HCT116 (cell line): ENCODE measurements around the gene PLEKHH2. TPM values are rescaled to one million over a fixed set of nuclear protein-coding genes. Genes with fewer than 3 reads are reported as not detected.

ENCODE experiments used
- ATAC-seq: fragments of 200-7000 bp; cut with Tn5 transposase; 2 replicates; pipeline ENCODE4 v1.9.1; 2020; ENCODE audit warnings: mild to moderate bottlenecking, moderate library complexity
- BruUV-seq: library from RNA; stranded (reverse); fragments of 400-500 nt; replicated peaks from 2 replicates; lab custom pipeline; 2021; lab: Mats Ljungman, UMichigan
- CTCF ChIA-PET: fragments of 300-600 bp; sonication (Branson Sonifier 250); formaldehyde crosslinking; loops from one replicate; lab custom pipeline; 2021; ENCODE audit warnings: antibody characterized with exemption; lab: Charles Lee
- POLR2A ChIA-PET: fragments of 300-600, 350-600 bp; sonication (Branson Sonifier 250); formaldehyde crosslinking; loops from one replicate; lab custom pipeline; 2021; ENCODE audit warnings: antibody characterized with exemption; lab: Charles Lee
- RAD21 ChIA-PET, 2 experiments: fragments of 300-600 bp; sonication (Branson Sonifier 250); formaldehyde crosslinking; loops; one replicate each; lab custom pipeline; 2023; ENCODE audit warnings: low total read pairs in 2 of 2; ENCODE audit not compliant: uncharacterized antibody in 2 of 2, unreplicated experiment in 2 of 2, low non-redundant PET in 1 of 2; lab: Charles Lee
- DNase-seq: peaks from one replicate; pipeline ENCODE4 v3.0.0-alpha.2; 2010; ENCODE audit warnings: low read depth, low spot score
- H2AFZ ChIP-seq: fragments of 200-600 bp; shearing (Covaris generic), sonication (generic); 2 replicates; pipeline ENCODE4 v1.6.1; 2017; ENCODE audit warnings: low read depth, mixed run types, mixed read lengths, antibody characterized with exemption, low read length; ENCODE audit not compliant: poor library complexity, severe bottlenecking
- H3K27ac ChIP-seq: 2 replicates; pipeline ENCODE4 v1.5.1; 2012; ENCODE audit warnings: low read depth, low read length
- H3K27me3 ChIP-seq: fragments of 200-600 bp; sonication (generic); 2 replicates; pipeline ENCODE4 v1.6.1; 2016; ENCODE audit warnings: mixed run types, low read length, mixed read lengths; ENCODE audit not compliant: insufficient read depth
- H3K36me3 ChIP-seq, 2 experiments: fragments of 200-500 bp in 1 of 2; fragments of 200-600 bp in 1 of 2; sonication (Bioruptor generic) in 1 of 2; sonication (generic) in 1 of 2; 2 replicates each; pipeline versions ENCODE4 v1.5.1 to v1.6.1; 2014 to 2016; ENCODE audit warnings: low read length in 2 of 2, inconsistent platforms in 1 of 2, mixed read lengths in 1 of 2, mixed run types in 1 of 2; ENCODE audit not compliant: insufficient read depth in 2 of 2, control insufficient read depth in 1 of 2
- H3K4me1 ChIP-seq, 2 experiments: fragments of 200-600 bp in 1 of 2; sonication (generic) in 1 of 2; 2 replicates each; pipeline versions ENCODE4 v1.5.1 to v1.6.1; 2012 to 2017; ENCODE audit warnings: low read length in 2 of 2, inconsistent platforms in 1 of 2, mild to moderate bottlenecking in 1 of 2, mixed read lengths in 1 of 2, mixed run types in 1 of 2, moderate library complexity in 1 of 2; ENCODE audit not compliant: insufficient read depth in 2 of 2, control insufficient read depth in 1 of 2
- H3K4me2 ChIP-seq: fragments of 200-600 bp; sonication (generic); 2 replicates; pipeline ENCODE4 v1.6.1; 2017; ENCODE audit warnings: mixed run types, low read length, mixed read lengths
- H3K4me3 ChIP-seq, 2 experiments: fragments of 200-600 bp in 1 of 2; sonication (generic) in 1 of 2; replicated peaks in 1 of 2; 2 replicates each; pipeline ENCODE4 v1.5.1; 2011 to 2016; ENCODE audit warnings: low read length in 2 of 2, control low read depth in 1 of 2, low read depth in 1 of 2, mild to moderate bottlenecking in 1 of 2, mixed read lengths in 1 of 2, mixed run types in 1 of 2
- H3K79me2 ChIP-seq: fragments of 200-600 bp; sonication (generic); 2 replicates; pipeline ENCODE4 v1.6.1; 2017; ENCODE audit warnings: mild to moderate bottlenecking, mixed run types, low read length, moderate library complexity, mixed read lengths; ENCODE audit not compliant: insufficient read depth
- H3K9ac ChIP-seq: fragments of 200-600 bp; sonication (generic); 2 replicates; pipeline ENCODE4 v1.6.1; 2016; ENCODE audit warnings: low read length, mixed read lengths
- H3K9me2 ChIP-seq: fragments of 200-600 bp; sonication (generic), shearing (Covaris generic); 2 replicates; pipeline ENCODE4 v1.6.1; 2017; ENCODE audit warnings: mixed run types, mild to moderate bottlenecking, moderate library complexity; ENCODE audit not compliant: insufficient read depth
- H3K9me3 ChIP-seq, 2 experiments: fragments of 200-500 bp in 1 of 2; fragments of 200-600 bp in 1 of 2; sonication (Bioruptor generic) in 1 of 2; sonication (generic) in 1 of 2; 2 replicates each; pipeline ENCODE4 v1.6.1; 2014 to 2017; ENCODE audit warnings: low read length in 2 of 2, mixed read lengths in 2 of 2, inconsistent platforms in 1 of 2, low read depth in 1 of 2, mild to moderate bottlenecking in 1 of 2, mixed run types in 1 of 2, moderate library complexity in 1 of 2; ENCODE audit not compliant: control insufficient read depth in 1 of 2, insufficient read depth in 1 of 2
- H4K20me1 ChIP-seq: fragments of 200-600 bp; sonication (generic), shearing (Covaris generic); 2 replicates; pipeline ENCODE4 v1.6.1; 2017; ENCODE audit warnings: mixed run types, mild to moderate bottlenecking, moderate library complexity; ENCODE audit not compliant: insufficient read depth
- ATF3 ChIP-seq: IDR thresholded peaks from 2 replicates; pipeline ENCODE4 v1.6.1; 2012
- CEBPB ChIP-seq: IDR thresholded peaks from 2 replicates; pipeline ENCODE4 v1.6.1; 2012; ENCODE audit warnings: low read depth
- EGR1 ChIP-seq: IDR thresholded peaks from 2 replicates; pipeline ENCODE4 v1.6.1; 2012; ENCODE audit warnings: low read depth
- EZH2 ChIP-seq: fragments of 200-600 bp; sonication (generic); IDR thresholded peaks from 2 replicates; pipeline ENCODE4 v1.6.1; 2017; ENCODE audit warnings: antibody characterized with exemption, mixed run types
- MAX ChIP-seq: IDR thresholded peaks from 2 replicates; pipeline ENCODE4 v1.6.1; 2012
- POLR2A ChIP-seq: IDR thresholded peaks from 2 replicates; pipeline ENCODE4 v1.7.0; 2011; ENCODE audit warnings: borderline replicate concordance; ENCODE audit not compliant: insufficient read depth, insufficient read length; ENCODE audit errors: extremely low read depth
- SP1 ChIP-seq: IDR thresholded peaks from 2 replicates; pipeline ENCODE4 v1.6.1; 2012; ENCODE audit warnings: low read depth
- SRF ChIP-seq: IDR thresholded peaks from 2 replicates; pipeline ENCODE4 v1.6.1; 2012; ENCODE audit warnings: low read depth
- ZBTB33 ChIP-seq: IDR thresholded peaks from 2 replicates; pipeline ENCODE4 v1.6.1; 2011; ENCODE audit warnings: mild to moderate bottlenecking, low read length, moderate library complexity; ENCODE audit not compliant: insufficient replicate concordance; ENCODE audit errors: extremely low read depth
- ZFX ChIP-seq: fragments of 450-650 bp; IDR thresholded peaks from 2 replicates; pipeline ENCODE4 v1.6.1; 2017
- intact Hi-C: fragments of 100-400 bp; cut with micrococcal nuclease; formaldehyde crosslinking; loops from 2 replicates; pipeline ENCODE4 v1.10.0; 2022
- total RNA-seq: library from RNA; stranded (reverse); gene quantifications from one replicate; pipeline ENCODE4 v1.2.1, GENCODE V29; 2021; ENCODE audit not compliant: unreplicated experiment

Gene PLEKHH2
- total RNA-seq, 1 experiment from 2014 or later: 7.8 TPM

- TF ChIP-seq ZBTB33 (no peak), EGR1 (no peak), SP1 (no peak), MAX (no peak), SRF (no peak), ATF3 (no peak), EZH2 (no peak)
Observed at GRCh38 chr2:43812006-43812405, 174.9 kb downstream of the PLEKHH2 start (continued).

- no TSS peak for BruUV-seq
- H3K9me2 ChIP-seq: no peaks in the 10 kb centered on the region
- no peaks in the 10 kb centered on the region for H3K27me3 ChIP-seq
- TF ChIP-seq MAX (no peak), ZFX (no peak), POLR2A (no peak), CEBPB (no peak), SRF (no peak)
- no peaks in the 10 kb centered on the region for H3K4me1 ChIP-seq
- ChIA-PET POLR2A (no interaction called here), RAD21 (no interaction called here), CTCF (no interaction called here)
- H3K79me2 ChIP-seq: no peaks in the 10 kb centered on the region
- no peak overlapping the region for H3K27ac ChIP-seq
- H3K4me3 ChIP-seq: no peak overlapping the region
- ATAC-seq (no peak), DNase-seq (no peak)
- no peaks in the 10 kb centered on the region for H3K9me3 ChIP-seq
- no peak overlapping the region for H3K9ac ChIP-seq
- no peak overlapping the region for H3K4me2 ChIP-seq
- no peaks in the 10 kb centered on the region for H4K20me1 ChIP-seq
- no peaks in the 10 kb centered on the region for H3K36me3 ChIP-seq
- no peak overlapping the region for H2AFZ ChIP-seq
- intact Hi-C loops: no loop called here
Observed at GRCh38 chr2:43812947-43813346, 175.9 kb downstream of the PLEKHH2 start.
